C4-2B (cell line): ENCODE measurements around the gene SLC9A6.

Experiments
- H3K27ac ChIP-seq: fragments of 450-650 bp; 2 replicates; pipeline ENCODE4 v1.5.1; 2017
- CTCF ChIP-seq: fragments of 450-650 bp; conservative IDR thresholded peaks from 2 replicates; pipeline ENCODE4 v1.5.1; 2017; ENCODE audit warnings: mild to moderate bottlenecking
- ZFX ChIP-seq: fragments of 450-650 bp; IDR thresholded peaks from 2 replicates; pipeline ENCODE4 v1.6.1; 2017

The SLC9A6 gene

GRCh38 chrX:135975421-135975820 is 9.8 kb upstream of the SLC9A6 start:
- TF ChIP-seq ZFX: no peak
- TF ChIP-seq CTCF: no peak
- H3K27ac ChIP-seq: no peak overlapping the region

GRCh38 chrX:135977611-135978010 is 7.6 kb upstream of the SLC9A6 start:
- TF ChIP-seq ZFX: no peak
- no peak for TF ChIP-seq CTCF

GRCh38 chrX:135981010-135981409 is 4.2 kb upstream of the SLC9A6 start:
- H3K27ac ChIP-seq: no peak overlapping the region
- TF ChIP-seq ZFX: no peak
- no peak for TF ChIP-seq CTCF

More at GRCh38 chrX:135977611-135978010, 7.6 kb upstream of the SLC9A6 start:
- H3K27ac ChIP-seq: no peak overlapping the region

- TF ChIP-seq ZFX (no peak), CTCF (no peak)
- no peak overlapping the region for H3K27ac ChIP-seq
These were observed 3.6 kb upstream of the SLC9A6 start for GRCh38 chrX:135981668-135982067.

- H3K27ac ChIP-seq: no peak overlapping the region
- TF ChIP-seq CTCF: no peak
- no peak for TF ChIP-seq ZFX
These were observed 2.4 kb upstream of the SLC9A6 start for GRCh38 chrX:135982860-135983259.

- no peak for TF ChIP-seq ZFX
- TF ChIP-seq CTCF: no peak
- H3K27ac ChIP-seq: no peak overlapping the region
These were observed 979 bp upstream of the SLC9A6 start for GRCh38 chrX:135984256-135984655.

GRCh38 chrX:135984791-135985156 is 461 bp upstream of the SLC9A6 start:
- no peak for TF ChIP-seq ZFX
- no peak for TF ChIP-seq CTCF
- peak overlapping the region; percentile 64 for H3K27ac ChIP-seq
